Heart left ventricle (tissue), 16 donors: ENCODE data around the gene PROP1. TPM values are rescaled to one million over a fixed set of nuclear protein-coding genes. Genes with fewer than 3 reads are reported as not detected.
A peak's percentile ranks its signal among the peaks of the same experiment; 100 is the strongest.
"Not testable (repeated sequence)": the region's sequence is repeated elsewhere in the genome, so short reads cannot be mapped to it uniquely, and the experiment has no call there.

Experiments used
- ATAC-seq, 4 donors: fragments of 200-7000 bp; cut with Tn5 transposase; one replicate each; pipeline ENCODE4 v1.9.1; 2020 to 2022; ENCODE audit warnings: moderate library complexity in 4 of 4, mild to moderate bottlenecking in 3 of 4, moderate number of reproducible peaks in 1 of 4
- DNase-seq, 5 donors: peaks; one replicate each; pipeline ENCODE4 v3.0.0-alpha.2; 2020
- H3K27ac ChIP-seq, 12 donors: fragments of 200-600 bp; sonication (generic) in 4 of 12; one replicate each; pipeline versions ENCODE4 v1.5.0 to v1.8.0; 2016 to 2022; ENCODE audit warnings: mild to moderate bottlenecking in 2 of 12
- H3K27me3 ChIP-seq, 9 donors: fragments of 200-600 bp; sonication (generic) in 2 of 9; one replicate each; pipeline versions ENCODE4 v1.5.1 to v1.8.0; 2016 to 2022; ENCODE audit warnings: mild to moderate bottlenecking in 3 of 9
- H3K36me3 ChIP-seq, 9 donors: fragments of 200-600 bp; sonication (generic) in 2 of 9; one replicate each; pipeline versions ENCODE4 v1.5.0 to v1.8.0; 2018 to 2022; ENCODE audit warnings: mild to moderate bottlenecking in 2 of 9
- H3K4me1 ChIP-seq, 12 donors: fragments of 200-600 bp; sonication (generic) in 4 of 12; one replicate each; pipeline versions ENCODE4 v1.5.0 to v1.8.0; 2016 to 2022; ENCODE audit warnings: mild to moderate bottlenecking in 3 of 12
- H3K4me3 ChIP-seq, 12 donors: fragments of 200-600 bp; sonication (generic) in 4 of 12; one replicate each; pipeline versions ENCODE4 v1.5.0 to v1.8.0; 2017 to 2022; ENCODE audit warnings: mild to moderate bottlenecking in 9 of 12, moderate library complexity in 4 of 12
- H3K9me3 ChIP-seq, 12 donors: fragments of 200-600 bp; sonication (generic) in 4 of 12; one replicate each; pipeline versions ENCODE4 v1.5.0 to v1.8.0; 2016 to 2022; ENCODE audit warnings: mild to moderate bottlenecking in 1 of 12
- CTCF ChIP-seq, 12 donors: fragments of 200-600 bp; sonication (generic) in 4 of 12; IDR thresholded peaks; one replicate each; pipeline versions ENCODE4 v1.5.0 to v1.8.0; 2018 to 2022; ENCODE audit warnings: antibody characterized with exemption in 12 of 12, mild to moderate bottlenecking in 5 of 12
- POLR2A ChIP-seq, 2 donors: fragments of 450-650 bp; IDR thresholded peaks; one replicate each; pipeline ENCODE4 v1.6.1; 2017; ENCODE audit warnings: antibody characterized with exemption in 2 of 2, mild to moderate bottlenecking in 2 of 2, moderate library complexity in 2 of 2
- WGBS, 4 donors: extraction: QIAGEN DNeasy Blood & Tissue Kit in 2 of 4; methylation state at CpG; one replicate each; pipeline versions ENCODE4 v1.1.5 to v1.1.7; 2013 to 2018; 5-methylcytosine and 5-hydroxymethylcytosine counted together
- intact Hi-C, 10 donors: fragments of 100-400 bp; cut with DNase I; formaldehyde crosslinking; loops; one replicate each; pipeline versions ENCODE4 v1.11.1 to v1.14.2; 2022
- polyA plus RNA-seq, 2 donors: library from polyadenylated mRNA; stranded (reverse); fragments of 200-250 nt; gene quantifications; one replicate each; pipeline ENCODE4 v1.2.3, GENCODE V29; 2013
- total RNA-seq, 9 donors: library from RNA; depleted of rRNA in 2 of 9; stranded (reverse); fragments of >200 nt in 2 of 9; fragmentation: NEBNext Ultra II Directional in 3 of 9; extraction: Animal tissue kit (Norgen Biotek cat#: 25700) in 3 of 9; gene quantifications; one replicate each; pipeline versions ENCODE4 v1.1.0 to v1.2.4, GENCODE V29; 2016 to 2023
- donor health status: ischemic (EF 13 %, LVEDD 7.1; RV severe dilation, severe dysfunction).
- donor health status: healthy with polysubstance abuse.
- donor health status: DM: no; HTN: yes; CAD: no.
- donor health status: DM: no; HTN: no; CAD: no.
- donor health status: ischemic (EF 25% LVEDD 6.9; RV normal size, moderate dysfunction).
- donor health status: ischemic (EF 25% LVEDD 5.7; RV mildly dilated, moderate dysfunction).
- donor health status: healthy.
- donor health status: DM: yes; HTN: yes; CAD: no.
- donor health status: ischemic (EF 35%, LVEDD 5.7; RV mildly dilated, moderate dysfunction).
- donor health status: nonischemic (EF 11% LVEDD 7.7; RV severe dilation, severe dysfunction).
- donor health status: DM: yes; HTN: yes; CAD: no.
- donor health status: PGD.
- donor health status: ischemic (EF 29% LVEDD 5.4; RV normal size, mild dysfunction).
- donor health status: nonischemic (EF 23%, LVEDD 6.1; RV moderate dilation, normal function).

Gene PROP1
- total and polyA plus RNA-seq, 11 donors, result not detected

- Histone ChIP-seq H3K9me3 (no peaks in the 10 kb centered on the region), H3K4me3 (no peak overlapping the region), H3K36me3 (no peaks in the 10 kb centered on the region), H3K27ac (no peak overlapping the region), H3K27me3 (peaks cover 21 to 70% (median 51%) of the 10 kb centered on the region in 9 donors), H3K4me1 (peaks cover 0 to 5% (median 0%) of the 10 kb centered on the region in 12 donors)
- DNase-seq (no peak), ATAC-seq (peak in 1 of 4 donors; percentile 18)
- intact Hi-C loops, result no loop called here
- TF ChIP-seq POLR2A (IDR thresholded peaks at IDR 0.05) (no peak), CTCF (IDR thresholded peaks at IDR 0.05) (peak in 2 of 12 donors; percentile 7 to 9)
- WGBS, 4 donors, result 5 to 28% (median 24%) methylated on average over 12 to 17 of the region's 17 CpGs
These were observed 13.8 kb downstream of the PROP1 start for GRCh38 chr5:177982072-177982727.

DNA sequence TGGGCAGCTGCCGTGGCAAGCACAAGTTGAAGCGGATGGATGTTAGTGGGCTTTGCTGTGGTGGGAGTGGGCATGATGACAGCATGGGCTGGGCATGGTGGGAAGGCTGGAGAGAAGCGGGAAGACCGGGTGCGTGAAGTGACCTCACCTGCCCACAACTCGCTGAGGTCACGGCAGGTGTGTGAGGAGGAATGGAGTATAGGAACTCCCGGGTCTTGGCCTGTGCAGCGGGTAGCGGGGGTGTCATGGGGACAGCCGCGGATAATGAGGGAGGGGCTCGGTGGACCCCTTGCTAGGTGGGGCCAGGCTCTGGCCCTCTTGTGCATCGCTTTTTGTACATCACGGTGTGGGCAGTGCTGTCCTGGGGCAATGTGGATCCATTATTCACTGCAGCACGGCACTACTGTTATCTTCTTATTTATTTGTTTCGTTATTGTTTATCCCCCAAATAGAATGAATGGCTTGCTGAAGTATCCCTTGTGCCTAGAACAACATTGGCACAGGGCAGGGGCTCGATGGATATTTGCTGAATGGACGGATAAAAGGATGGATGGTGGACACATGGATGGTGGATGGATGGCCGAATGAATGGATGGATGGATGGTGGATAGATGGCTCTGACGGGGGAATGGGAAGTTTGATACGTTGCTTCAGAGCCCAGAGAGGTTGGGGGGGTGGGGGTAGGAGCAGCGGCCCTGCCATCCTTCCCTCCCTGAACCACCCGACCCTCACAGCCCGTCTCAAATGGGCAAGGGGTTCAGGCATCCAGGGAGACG, 14.6 kb downstream of the PROP1 start:
- 69 to 82% (median 78%) methylated on average over 26 of the region's 26 CpGs for WGBS, 4 donors
- no peak for TF ChIP-seq POLR2A (IDR thresholded peaks at IDR 0.05)
- TF ChIP-seq CTCF (IDR thresholded peaks at IDR 0.05), result no peak

GRCh38 chr5:177980743-177981151, 15.3 kb downstream of the PROP1 start:
- no peaks in the 10 kb centered on the region for H3K36me3 ChIP-seq
- H3K27ac ChIP-seq, result no peak overlapping the region
- no peak overlapping the region for H3K4me3 ChIP-seq
- H3K4me1 ChIP-seq, result peaks cover 0 to 5% (median 0%) of the 10 kb centered on the region in 12 donors
- no peak for TF ChIP-seq POLR2A (IDR thresholded peaks at IDR 0.05)
- TF ChIP-seq CTCF (IDR thresholded peaks at IDR 0.05), result no peak
- H3K9me3 ChIP-seq, result peaks cover 0 to 3% (median 0%) of the 10 kb centered on the region in 12 donors
- intact Hi-C loops, result no loop called here
- peaks cover 21 to 60% (median 42%) of the 10 kb centered on the region in 9 donors for H3K27me3 ChIP-seq
- ATAC-seq, result no peak
- WGBS, 4 donors, result 34 to 63% (median 43%) methylated on average over 10 of the region's 10 CpGs
- DNase-seq, result no peak

More for the DNA sequence above, 14.6 kb downstream of the PROP1 start:
- no peaks in the 10 kb centered on the region for H3K36me3 ChIP-seq
- DNase-seq (no peak), ATAC-seq (no peak)
- H3K4me3 ChIP-seq, result no peak overlapping the region
- no peaks in the 10 kb centered on the region for H3K9me3 ChIP-seq
- intact Hi-C loops, result no loop called here
- H3K4me1 ChIP-seq, result peaks cover 0 to 5% (median 0%) of the 10 kb centered on the region in 12 donors
- peaks cover 21 to 67% (median 46%) of the 10 kb centered on the region in 9 donors for H3K27me3 ChIP-seq
- no peak overlapping the region for H3K27ac ChIP-seq

DNA sequence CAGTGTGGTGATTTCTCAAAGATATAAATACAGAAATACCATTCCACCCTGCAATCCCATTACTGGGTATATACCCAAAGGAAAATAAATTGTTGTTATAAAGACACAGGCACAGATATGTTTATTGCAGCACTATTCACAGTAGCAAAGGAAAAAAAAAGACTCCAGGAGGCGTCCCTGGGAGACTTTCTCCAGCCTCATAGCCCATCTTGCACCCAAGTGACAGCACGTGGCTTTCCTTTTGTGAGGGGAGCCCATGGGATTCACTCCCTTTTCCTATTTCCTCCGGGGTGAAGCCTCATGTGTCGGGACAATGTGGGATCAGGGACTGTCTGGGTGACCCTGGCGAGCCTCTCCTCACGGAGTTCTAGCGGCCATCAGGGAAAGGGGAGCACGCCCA, 18.4 kb downstream of the PROP1 start:
- WGBS, 4 donors, result 27 to 52% (median 36%) methylated on average over 4 to 8 of the region's 8 CpGs
- H3K27ac ChIP-seq, intact Hi-C loops, ATAC-seq, H3K9me3 ChIP-seq, DNase-seq, H3K4me1 ChIP-seq, H3K4me3 ChIP-seq, H3K36me3 ChIP-seq: not testable (repeated sequence)
- peaks cover 0 to 39% (median 14%) of the 10 kb centered on the region in 9 donors for H3K27me3 ChIP-seq
